Fibroblast of mammary gland (primary cell): ENCODE results near the gene HELT.
"Not testable (repeated sequence)": the region's sequence is repeated elsewhere in the genome, so short reads cannot be mapped to it uniquely, and the experiment has no call there.

Experiments used
- DNase-seq: peaks from one replicate; pipeline ENCODE4 v3.0.0-alpha.2; 2010; ENCODE audit warnings: low read depth
- H3K4me3 ChIP-seq: 2 replicates; pipeline ENCODE4 v1.5.1; 2011; ENCODE audit warnings: low read depth, mild to moderate bottlenecking, low read length, moderate library complexity; ENCODE audit not compliant: control insufficient read depth
- CTCF ChIP-seq: conservative IDR thresholded peaks from 2 replicates; pipeline ENCODE4 v1.5.1; 2011; ENCODE audit warnings: low read depth, low read length, inconsistent platforms; ENCODE audit not compliant: control insufficient read depth, insufficient read depth

The HELT gene

GRCh38 chr4:184991860-184992259 is 26.4 kb upstream of the HELT start:
- no peak for TF ChIP-seq CTCF
- H3K4me3 ChIP-seq, result no peak overlapping the region
- DNase-seq, result no peak

DNA sequence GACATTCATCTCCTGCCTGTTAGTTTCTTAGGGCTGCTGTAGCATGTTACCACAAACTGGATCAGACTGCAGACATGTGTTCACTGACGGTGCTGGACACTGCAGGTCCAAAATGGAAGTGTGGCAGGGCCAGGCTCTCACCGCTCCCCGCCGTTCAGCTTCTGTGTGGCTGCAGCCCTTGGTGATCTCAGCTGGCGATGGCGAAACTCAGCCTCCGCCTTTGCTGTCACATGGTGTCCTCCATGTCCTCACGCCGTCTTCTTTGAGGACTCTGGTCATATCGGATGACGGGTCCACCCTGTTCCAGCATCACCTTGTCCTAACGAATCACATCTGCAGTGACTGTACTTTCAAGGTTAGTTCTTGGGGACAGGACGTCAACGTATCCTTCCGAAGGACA is 25.9 kb upstream of the HELT start:
- no peak overlapping the region for H3K4me3 ChIP-seq
- no peak for DNase-seq
- TF ChIP-seq CTCF, result no peak

- H3K4me3 ChIP-seq, result no peak overlapping the region
- no peak for DNase-seq
- no peak for TF ChIP-seq CTCF
These were observed 25.0 kb upstream of the HELT start for GRCh38 chr4:184993247-184993646.

DNA sequence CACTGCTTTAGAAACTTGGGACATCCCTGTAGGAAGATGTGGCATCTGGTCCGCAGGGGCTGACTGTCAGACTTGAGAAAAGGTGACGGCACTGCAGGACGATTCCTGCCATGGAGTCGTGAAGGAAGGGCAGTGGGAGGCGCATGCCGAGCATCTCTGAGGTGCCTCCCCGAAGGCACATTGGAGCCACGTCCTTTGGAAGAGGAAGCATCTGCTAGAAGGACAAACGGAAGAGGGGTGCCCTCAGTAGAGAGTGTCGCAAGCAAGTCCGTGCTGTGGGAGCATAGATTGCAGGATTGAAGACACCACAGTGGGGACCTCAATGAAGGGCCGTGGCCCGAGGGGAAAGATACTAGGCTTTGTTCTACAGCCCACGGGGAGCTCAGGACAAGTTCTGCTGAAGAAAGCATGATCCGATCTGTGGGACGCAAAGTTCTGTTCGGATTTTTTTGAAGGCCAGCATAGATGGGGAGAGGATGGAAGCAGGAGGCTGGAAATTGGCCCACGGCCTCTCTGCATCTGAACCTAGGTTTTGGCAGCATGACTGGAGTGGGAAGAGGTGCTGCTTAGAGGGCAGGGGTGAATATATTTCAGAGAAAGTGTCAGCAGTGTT is 24.2 kb upstream of the HELT start:
- no peak for DNase-seq
- no peak overlapping the region for H3K4me3 ChIP-seq
- TF ChIP-seq CTCF, result no peak

DNA sequence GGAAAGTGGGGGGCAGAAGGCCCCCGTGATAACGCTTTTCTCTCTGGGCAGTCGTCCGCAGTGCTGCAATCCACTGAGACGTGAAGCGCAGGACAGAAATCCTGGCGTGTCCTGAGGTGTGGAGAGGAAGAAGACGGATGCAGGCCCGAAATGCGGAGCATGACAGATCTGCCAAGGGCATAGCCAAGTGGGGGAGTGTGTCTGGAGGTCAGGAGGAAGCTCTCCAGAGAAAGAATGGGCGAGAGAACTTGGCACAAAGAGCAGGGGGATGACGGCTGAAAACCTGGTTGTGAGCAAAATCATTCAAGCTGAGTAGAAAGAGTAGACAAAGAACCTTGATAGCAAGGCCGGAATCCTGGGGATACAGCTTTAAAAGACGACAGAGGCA is 23.7 kb upstream of the HELT start:
- DNase-seq, result no peak
- no peak overlapping the region for H3K4me3 ChIP-seq
- TF ChIP-seq CTCF, result no peak

DNA sequence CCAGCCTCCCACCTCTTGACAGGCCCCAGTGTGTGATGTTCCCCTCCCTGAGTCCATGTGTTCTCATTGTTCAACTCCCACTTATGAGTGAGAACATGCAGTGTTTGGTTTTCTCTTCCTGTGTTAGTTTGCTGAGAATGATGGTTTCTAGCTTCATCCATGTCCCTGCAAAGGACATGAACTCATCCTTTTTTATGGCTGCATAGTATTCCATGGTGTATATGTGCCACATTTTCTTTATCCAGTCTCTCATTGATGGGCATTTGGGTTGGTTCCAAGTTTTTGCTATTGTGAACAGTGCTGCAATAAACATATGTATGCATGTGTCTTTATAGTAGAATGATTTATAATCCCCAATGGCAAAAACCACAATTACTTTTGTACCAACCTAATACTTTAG is 20.6 kb upstream of the HELT start:
- not testable (repeated sequence) for DNase-seq, H3K4me3 ChIP-seq

- no peak overlapping the region for H3K4me3 ChIP-seq
- TF ChIP-seq CTCF, result no peak
- no peak for DNase-seq
These were observed 15.5 kb upstream of the HELT start for GRCh38 chr4:185002784-185003183.
